ENCODE data around the gene STK40.

STK40 gene

DNA sequence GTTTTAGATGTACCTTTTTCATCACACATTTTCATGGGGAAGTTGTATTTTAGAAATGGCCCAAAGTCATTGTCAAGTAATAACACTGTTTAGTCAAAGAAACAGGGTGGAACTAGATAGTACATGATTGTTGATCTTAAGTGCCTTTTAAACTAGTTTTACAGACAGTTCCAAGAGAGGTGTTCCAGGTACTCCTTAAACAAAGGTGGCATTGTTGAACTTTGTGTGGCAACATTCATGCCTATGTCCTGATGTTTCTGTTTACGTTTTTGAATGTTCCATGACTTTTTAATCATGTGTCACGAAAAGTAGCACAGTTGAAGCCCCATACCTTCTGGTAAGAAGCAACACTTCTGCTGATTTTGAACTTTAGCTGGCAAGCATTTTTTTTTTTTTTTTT, 88.7 kb downstream of the STK40 start:
- FAIRE-seq (no peak), DNase-seq (ENCODE audit: extremely low spot score, insufficient read length, low read depth) (no peak)

DNA sequence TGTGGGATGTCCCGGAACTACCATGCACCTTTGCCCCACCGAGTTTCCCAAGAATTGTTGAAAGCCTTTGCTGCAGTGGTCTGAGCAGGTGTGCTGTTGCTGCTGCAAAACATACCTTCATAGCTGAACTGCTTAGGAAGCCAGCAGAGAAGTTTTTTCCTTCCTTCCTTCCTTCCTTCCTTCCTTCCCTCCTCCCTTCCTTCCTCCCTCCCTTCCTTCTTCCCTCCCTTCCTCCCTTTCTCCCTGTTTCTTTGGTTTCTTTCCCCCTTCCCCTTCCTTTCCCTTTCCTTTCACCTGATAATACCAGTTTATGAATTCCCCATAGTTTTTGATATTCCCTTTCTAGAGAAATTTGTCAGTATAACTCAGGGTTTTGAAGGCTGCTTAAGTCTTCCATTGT, 90.3 kb downstream of the STK40 start:
- no peak for FAIRE-seq

More for the DNA sequence above, 90.3 kb downstream of the STK40 start:
- no peak for DNase-seq (ENCODE audit: extremely low spot score, insufficient read length, low read depth)

All from GM18507 (cell line).